CD1c-positive myeloid dendritic cell (primary cell): ENCODE data around the gene PAM16.
"Not testable (repeated sequence)": the region's sequence is repeated elsewhere in the genome, so short reads cannot be mapped to it uniquely, and the experiment has no call there.

Source experiments
- DNase-seq: peaks from one replicate; pipeline ENCODE4 v3.0.0-alpha.2; 2016; ENCODE audit errors: extremely low spot score

PAM16 gene

DNA sequence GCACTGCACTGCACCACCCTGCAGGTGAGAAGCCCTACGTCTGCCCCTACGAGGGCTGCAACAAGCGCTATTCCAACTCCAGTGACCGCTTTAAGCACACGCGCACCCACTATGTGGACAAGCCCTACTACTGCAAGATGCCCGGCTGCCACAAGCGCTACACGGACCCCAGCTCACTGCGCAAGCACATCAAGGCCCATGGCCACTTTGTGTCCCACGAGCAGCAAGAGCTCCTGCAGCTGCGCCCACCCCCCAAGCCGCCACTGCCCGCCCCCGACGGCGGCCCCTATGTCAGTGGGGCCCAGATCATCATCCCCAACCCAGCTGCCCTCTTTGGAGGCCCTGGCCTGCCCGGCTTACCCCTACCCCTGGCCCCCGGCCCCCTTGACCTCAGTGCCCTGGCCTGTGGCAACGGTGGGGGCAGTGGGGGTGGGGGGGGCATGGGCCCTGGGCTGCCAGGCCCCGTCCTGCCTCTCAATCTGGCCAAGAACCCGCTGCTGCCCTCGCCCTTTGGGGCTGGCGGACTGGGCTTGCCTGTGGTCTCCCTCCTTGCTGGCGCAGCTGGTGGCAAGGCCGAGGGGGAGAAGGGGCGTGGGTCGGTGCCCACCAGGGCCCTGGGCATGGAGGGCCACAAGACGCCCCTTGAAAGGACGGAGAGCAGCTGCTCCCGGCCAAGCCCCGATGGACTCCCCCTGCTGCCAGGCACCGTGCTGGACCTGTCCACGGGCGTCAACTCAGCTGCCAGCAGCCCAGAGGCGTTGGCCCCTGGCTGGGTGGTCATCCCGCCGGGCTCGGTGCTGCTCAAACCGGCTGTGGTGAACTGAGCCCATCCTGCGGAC, 14.2 kb downstream of the PAM16 start:
- no peak for DNase-seq

DNA sequence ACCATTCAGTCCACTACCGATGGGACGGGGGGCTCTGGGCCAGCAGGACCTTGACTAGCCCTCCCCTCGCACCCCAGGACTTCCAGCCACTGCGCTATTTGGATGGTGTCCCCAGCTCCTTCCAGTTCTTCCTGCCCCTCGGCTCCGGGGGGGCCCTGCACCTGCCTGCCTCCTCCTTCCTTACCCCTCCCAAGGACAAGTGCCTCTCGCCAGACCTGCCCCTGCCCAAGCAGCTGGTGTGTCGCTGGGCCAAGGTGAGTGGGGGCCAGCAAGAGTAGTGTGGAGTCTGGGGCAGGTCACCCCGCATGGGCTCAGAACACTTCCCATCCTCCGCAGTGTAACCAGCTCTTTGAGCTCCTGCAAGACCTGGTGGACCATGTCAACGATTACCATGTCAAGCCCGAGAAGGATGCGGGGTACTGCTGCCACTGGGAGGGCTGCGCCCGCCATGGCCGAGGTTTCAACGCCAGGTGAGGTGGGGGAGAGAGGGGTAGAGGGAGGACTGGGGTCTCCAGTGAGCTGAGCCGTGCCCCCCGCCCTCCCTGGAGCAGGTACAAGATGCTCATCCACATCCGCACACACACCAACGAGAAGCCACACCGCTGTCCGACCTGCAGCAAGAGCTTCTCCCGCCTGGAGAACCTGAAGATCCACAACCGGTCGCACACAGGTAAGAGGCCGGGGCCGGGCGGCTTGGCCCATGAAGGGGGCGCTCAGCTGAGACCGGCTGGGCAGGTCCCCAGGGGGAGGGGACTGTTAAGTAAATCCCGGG, 16.2 kb downstream of the PAM16 start:
- DNase-seq = no peak

DNA sequence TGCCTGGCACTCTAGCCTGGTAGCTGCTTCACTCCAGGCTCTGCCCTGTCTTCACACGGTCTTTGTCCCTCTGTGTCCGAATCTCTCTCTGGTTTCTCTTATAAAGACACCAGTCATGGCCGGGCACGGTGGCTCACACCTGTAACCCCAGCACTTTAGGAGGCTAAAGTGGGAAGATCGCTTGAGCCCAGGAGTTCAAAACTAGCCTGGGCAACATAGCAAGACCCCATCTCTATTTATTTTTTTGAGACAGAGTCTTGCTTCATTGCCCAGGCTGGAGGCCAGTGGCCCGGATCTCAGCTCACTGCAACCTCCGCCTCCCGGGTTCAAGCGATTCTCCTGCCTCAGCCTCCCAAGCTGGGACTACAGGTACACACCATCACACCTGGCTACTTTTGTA, 17.4 kb downstream of the PAM16 start:
- not testable (repeated sequence) for DNase-seq

DNA sequence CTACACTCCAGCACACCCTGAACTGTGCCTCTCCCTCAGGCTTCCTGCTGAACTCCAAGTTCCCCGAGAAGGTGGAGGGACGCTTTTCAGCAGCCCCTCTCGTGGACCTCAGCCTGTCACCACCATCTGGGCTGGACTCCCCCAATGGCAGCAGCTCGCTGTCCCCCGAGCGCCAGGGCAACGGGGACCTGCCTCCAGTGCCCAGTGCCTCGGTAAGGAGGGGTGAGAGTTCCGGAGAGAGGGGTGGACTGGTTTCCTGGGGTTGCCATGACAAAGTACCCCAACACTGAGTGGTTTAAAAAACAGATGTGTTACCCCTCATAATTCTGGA, 17.8 kb downstream of the PAM16 start:
- DNase-seq = no peak

DNA sequence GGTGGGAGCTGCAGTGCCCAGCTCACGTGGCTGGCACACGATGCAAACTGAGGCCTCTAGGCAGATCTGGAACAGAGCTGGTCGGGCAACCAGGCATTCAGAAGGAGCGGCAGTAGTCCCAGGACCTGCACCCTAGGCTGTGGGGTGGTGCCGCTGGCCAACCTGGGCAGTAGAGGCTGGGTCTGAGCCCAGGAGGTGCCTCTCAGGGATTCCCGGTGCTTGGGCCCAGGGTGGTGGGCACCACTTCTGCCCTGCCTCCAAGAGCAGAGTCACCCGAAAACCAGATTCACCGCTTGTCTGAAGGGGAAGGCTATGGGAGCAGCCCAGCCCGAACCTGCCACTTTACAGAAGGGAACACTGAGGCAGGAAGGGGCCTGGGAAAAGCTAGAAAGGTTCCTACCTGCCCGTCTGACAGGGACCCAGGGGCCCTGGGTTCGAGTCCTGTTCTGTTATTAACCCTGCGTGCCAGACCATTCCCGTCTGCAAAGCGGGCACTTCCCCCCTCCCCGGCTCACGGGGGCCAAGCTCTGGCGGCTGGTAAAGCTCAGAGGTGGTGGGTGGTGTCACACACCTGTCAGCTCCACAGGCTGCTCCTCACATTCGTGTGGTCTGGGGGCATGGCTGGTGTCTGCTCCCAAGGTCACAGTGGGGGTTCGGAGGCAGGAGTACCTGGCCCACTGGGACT, 18.4 kb downstream of the PAM16 start:
- DNase-seq = no peak

DNA sequence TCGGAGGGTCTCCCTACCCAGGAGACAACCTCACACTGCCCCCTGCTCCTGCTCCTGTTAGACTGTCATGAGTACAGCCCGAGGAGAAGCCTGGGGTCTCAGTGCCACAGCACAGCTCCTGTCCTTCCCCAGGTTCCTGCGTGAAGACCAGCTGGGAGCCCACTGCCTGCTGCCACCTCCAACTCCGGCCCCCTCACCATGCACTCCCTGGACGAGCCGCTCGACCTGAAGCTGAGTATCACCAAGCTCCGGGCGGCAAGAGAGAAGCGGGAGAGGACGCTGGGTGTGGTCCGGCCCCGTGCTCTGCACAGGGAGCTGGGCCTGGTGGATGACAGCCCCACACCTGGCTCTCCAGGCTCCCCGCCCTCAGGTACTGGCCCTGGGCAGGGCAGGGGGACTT, 19.0 kb downstream of the PAM16 start:
- DNase-seq = no peak

DNA sequence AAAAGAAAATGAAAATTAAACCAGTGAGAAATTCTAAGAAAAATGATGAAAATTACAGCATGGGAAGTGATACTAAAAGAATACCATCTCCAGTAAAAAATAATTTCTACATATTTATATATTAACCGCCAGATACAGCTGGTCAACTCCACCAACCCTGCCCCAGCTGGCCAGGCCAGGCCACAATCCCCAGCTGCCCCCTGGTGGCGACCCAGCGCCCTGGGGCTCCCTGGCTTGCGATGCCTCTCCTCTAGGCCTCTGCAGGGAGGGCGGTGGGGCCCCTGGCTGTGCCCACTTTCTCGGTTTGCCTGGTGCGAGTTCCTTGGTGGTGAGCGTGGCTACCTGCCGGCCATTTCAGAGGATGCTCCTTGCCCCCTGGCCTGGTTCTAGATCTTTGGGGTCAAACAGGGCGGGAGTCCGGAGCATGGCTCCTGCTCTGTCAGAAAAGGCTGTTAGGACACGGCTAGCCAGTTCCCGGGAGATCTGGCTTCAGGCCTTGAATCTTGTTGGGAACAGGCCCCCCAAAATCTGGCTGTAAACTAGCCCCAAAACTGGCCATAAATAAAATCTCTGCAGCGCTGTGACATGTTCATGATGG, 20.7 kb downstream of the PAM16 start:
- DNase-seq = peak; percentile 83

DNA sequence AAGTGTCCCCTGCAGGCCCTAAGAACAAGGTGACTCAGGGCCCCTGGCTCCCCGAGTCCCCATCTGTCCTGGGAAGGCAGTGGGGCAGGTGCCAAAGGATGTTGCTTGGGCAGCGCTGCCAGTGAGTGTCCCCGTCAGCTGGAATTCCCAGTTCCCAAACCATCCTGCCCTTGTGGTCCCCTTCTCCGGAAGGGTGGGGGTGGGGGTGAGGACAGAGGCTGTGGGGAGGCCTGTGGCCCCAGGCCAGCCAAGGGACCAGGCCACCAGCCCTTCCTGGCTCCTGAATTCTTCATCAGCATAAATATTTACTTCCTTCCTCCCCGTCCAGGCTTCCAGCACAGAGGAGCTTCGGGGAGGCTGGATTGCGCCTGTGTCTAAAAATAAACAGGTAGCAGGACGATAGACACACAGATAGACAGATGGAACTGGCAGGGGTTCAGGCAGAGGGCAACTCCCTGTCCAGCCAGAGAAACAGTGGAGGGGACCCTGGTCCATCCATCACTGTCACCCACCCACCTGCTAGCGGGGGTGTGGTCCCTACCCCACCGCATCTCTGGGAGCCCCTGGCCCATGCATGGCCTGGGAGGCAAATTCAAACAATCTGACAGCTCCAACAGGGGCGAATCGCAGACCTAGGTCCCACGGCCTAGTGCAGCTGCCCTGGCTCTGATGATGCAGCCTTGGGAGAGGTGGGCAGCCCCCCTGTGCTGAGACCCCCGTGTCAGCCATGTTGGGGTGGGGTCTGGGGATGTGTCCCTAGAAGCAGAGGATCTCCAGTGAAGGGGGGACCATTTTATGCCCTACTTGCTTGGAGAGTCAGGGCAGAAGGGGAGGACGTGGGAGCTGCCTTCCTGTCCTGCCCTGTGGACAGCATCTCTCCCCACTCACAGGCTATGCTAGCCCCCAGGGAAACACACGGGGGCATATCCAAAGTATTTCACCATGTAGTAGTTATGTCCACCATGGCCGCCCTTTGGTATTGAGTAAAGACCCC, 22.0 kb downstream of the PAM16 start:
- no peak for DNase-seq

DNA sequence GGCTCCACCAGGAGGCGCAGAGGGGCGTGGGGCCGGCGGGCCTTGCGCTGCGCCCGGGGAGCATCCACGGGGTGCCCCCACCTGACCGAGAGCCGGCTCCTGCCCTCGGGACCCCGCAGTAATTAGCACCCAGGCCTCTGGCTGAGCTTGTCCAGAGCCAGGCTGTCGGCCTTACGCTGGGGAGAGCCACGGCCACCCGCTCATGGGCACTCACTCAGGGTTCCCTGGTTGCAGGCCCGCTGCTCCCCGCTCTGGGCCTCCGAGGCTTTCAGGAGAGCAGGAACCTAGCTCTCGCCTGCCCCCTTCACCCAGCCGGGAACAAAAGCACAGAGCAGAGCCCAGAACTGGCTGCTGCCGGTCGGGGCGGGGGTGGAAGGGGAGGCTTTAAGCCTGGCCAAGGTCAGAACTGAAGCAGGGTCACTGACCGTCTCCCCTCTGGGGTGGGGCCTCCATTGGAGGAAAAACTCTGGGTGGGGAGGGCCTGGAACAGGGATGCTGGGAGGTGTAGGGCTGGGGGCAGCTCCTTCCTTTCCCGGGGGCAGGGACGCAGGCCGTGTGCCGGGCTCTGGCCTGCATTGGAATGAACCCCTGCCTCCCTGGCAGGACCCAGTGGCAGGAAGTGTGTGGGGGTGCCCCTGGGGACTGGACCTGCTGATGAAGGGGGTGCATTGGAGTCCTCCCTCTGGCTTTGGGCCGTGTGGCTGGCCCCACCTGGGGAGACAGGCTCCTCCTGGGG, 22.9 kb downstream of the PAM16 start:
- DNase-seq = peak; percentile 75

DNA sequence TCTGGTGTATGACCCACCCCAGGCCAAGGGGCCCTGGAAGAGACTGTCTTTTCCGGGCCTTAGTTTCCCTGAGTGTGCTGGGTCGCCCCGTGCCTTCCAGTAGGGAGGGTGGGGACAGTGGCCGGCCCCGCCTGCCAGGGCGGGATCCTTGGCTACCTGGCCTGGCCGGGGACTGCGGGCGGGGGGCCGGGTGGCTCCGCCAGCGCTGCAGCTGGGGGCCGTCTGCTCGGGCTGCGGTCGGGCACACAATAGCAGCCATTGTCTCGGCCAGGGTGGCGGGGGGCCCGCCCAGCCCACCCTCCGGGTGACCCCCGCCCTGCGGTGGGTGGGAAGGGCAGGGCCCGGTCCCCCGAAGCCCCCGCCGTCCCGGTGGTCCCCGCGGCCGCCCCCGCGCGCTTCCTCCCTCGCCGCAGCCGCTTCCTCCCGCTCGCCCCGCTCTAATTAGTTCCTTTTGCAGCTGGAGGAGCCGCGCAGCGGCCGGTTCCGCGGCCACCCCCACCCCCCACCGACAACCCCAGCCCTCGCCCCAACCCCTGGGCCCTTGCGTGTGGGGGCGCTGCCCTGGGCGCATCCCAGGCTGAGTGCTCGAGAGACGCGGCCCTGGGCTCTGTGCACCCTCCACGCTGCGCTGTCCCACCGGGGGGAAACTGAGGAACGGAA, 23.6 kb downstream of the PAM16 start:
- peak; percentile 30 for DNase-seq

DNA sequence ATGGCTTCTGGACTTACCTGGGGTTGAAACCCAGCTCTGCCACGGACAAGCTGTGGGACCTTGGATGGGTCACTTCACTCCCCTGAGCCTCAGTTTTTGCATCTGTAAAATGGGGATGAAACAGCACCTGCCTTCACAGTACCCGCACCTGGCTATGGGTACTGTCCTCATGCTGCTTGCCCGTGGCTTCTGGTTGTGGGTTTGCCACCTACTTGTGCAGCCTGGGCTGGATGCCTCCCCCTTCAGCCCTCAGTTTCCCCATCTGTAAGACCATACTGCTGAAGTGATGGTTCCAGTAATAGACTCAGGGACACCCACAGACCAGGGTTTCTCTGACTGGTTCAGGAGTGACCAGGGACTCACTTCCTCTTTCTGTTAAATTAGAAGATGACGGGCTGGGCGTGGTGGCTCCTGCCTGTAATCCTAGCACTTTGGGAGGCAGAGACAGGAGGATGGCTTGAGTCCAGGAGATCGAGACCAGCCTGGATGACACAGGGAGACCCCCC, 25.8 kb downstream of the PAM16 start:
- DNase-seq = peak; percentile 87

DNA sequence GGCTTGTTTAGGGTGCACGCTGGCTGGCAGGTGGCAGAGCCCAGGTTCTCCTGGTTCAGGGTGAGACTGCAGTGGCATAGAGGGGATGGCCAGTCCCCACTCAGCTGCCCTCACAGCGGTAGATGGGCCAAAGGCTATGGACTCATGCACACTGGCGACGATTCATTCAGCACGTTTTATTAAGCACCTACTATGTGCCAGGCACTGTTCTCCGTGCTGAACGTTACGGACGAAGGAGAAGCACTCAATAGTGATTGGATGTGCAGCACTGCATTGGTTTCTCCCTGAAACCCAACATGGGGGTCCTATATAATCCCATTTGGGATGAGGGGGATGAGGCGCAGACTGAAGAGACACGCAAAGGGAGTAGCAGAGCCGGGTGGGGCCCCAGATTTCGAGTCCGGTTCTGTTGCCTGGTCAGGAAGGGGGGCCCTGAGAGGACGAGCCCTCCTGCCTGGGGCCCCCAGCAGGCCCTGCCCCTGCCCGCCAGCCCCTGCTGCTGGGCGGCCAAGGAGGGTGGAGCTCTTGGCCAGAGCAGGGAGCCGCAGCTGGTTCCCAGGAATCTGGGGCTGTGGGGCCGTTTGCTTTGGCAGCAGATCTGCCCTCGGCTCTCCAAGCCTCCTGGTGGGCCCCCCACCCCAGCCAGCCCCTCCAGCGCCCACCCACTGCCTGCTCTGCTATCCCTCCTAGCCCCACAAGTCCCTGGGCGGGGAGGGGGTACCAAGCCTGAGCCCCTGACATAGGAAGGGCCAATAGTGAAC, 26.4 kb downstream of the PAM16 start:
- no peak for DNase-seq

DNA sequence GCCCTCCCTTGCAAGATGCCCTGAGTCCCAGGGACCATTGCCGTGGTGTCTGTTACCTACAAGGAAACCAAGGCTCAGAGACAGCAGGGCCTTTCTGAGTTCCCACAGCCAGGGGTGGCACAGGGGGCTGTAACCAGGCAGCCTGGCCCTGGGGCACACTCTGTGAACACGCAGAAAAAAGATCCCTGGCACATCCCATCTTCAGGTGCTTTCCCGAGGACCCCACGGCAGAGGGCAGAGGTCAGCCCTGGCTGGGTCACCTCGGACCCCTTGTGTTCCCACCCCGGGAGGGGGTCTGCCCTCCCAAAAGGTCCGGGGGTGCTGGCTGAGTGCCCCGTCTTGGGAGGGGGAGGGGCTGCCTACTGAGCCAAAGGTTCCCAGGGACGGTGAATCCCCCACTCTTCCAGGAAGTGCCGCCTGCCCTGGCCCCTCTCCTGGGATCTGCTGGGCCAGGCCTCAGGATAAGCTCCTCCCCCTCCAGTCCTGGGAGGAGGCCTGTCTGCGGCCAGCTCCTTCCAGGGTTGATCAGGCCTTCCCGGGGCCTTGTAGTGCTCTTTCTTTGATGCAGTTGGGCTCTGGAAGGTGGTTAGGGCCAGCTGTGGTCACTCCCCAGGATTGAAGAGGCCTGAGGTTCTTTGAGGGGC, 27.2 kb downstream of the PAM16 start:
- DNase-seq = no peak

DNA sequence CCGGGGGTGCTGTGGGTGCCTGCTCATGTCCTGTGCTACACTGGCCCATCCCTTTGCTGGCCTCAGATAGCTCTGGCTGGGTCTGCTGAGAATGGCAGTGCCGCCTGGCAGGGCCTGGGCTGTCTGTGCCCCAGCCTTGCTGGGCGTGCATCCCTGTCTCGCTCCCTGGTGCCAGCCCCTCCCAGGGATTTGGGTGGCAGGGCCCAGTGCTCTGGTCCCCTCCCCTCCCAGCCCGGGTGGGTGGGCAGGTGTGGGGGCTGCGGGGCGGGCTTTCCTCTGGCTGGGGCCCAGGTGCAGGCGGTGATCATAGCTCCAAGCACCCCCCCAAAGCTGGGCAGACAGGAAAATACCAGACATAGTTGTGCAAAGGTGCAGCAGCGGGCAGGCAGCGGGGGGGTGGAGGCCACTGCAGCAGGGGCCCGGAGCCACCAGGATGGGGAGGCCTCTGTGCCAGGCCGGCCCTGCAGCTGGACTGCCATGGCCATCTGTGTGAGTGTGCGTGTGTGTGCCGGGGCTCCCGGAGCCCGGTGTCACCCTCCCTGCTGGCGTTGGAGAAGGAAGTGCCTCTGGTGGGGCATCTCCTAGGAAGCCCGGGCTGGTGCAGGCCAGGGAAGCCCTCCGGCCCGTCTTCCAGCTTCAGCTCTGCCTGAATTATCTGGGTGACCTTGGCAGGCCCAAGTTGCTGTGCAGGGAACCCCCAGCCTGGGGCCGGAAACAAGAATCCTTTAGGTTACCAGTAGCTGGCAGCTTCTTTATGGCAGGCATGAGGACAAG, 27.9 kb downstream of the PAM16 start:
- DNase-seq = no peak

DNA sequence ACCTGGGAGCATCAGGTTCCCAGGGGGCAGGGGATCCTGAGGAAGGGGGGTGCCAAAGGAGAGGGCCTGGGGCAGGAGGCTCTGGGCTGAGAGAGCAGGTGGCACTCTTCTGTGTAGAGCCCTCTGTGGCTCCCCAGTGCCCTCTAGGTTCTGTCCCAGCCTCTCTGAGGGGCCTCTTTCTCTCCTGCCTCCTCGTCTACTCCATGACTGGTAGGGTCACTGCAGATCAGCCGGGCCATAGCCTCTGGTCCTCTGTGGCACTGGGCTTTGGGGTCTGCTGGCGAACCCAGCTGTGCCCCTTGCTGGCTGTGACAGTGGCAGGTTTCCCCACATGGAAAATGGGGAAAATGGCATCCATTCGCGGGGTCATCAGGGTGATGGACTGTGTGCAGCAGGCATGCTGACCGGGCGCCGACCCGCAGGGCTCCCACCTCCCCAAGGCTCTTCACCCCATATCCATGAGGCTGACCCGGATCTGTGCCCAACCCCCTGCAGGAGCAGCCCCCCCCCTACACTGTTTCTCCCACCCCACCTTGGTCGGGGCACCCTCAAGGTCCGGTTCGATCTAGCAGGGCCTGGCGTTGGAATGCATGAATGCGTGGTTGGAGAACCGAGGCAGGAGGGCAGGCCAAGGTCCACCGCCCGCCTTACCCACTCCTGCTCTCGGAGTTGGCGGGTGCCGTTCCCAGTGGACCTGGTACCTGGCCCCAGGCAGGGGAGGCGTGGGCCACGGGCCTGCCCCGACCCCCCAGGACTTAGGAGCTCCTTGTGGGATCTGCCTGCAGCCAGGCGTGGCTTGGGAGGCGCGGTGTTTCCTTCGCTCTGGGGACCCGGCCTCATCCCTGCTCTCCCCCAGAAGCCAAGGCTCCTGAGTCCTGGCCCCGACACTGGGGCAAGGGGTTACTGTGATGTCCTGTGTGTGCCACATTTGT, 28.7 kb downstream of the PAM16 start:
- DNase-seq = no peak
